ENCODE data around the gene PDIA6. TPM values are rescaled to one million over a fixed set of nuclear protein-coding genes. Genes with fewer than 3 reads are reported as not detected.

Gene PDIA6
- total RNA-seq, 2 donors from 2014 or later: 109 to 213 TPM

GRCh38 chr2:10733980-10734379 lies 78.6 kb downstream of the PDIA6 start:
- intact Hi-C loops (cut with DNase I): no loop called here
- Histone ChIP-seq H3K36me3 (no peaks in the 10 kb centered on the region), H3K9me3 (no peaks in the 10 kb centered on the region), H3K4me3 (no peak overlapping the region), H3K27me3 (replicated peaks; ENCODE audit: insufficient read depth) (no peaks in the 10 kb centered on the region), H3K27ac (no peak overlapping the region), H3K4me1 (replicated peaks) (no peaks in the 10 kb centered on the region)
- 86% methylated on average over 5 of the region's 5 CpGs for WGBS
- no peak for DNase-seq (ENCODE audit: low spot score)
- no peak for TF ChIP-seq POLR2A (IDR thresholded peaks at IDR 0.05)
- TF ChIP-seq POLR2AphosphoS5 (IDR thresholded peaks at IDR 0.05): no peak
- no peak for TF ChIP-seq CTCF (IDR thresholded peaks at IDR 0.05)

- Histone ChIP-seq H3K27ac (no peak overlapping the region), H3K9me3 (no peaks in the 10 kb centered on the region), H3K4me3 (no peak overlapping the region), H3K27me3 (replicated peaks; ENCODE audit: insufficient read depth) (no peaks in the 10 kb centered on the region), H3K4me1 (replicated peaks) (no peaks in the 10 kb centered on the region), H3K36me3 (no peaks in the 10 kb centered on the region)
- no peak for DNase-seq (ENCODE audit: low spot score)
- TF ChIP-seq POLR2AphosphoS5 (IDR thresholded peaks at IDR 0.05) (no peak), POLR2A (IDR thresholded peaks at IDR 0.05) (no peak), CTCF (IDR thresholded peaks at IDR 0.05) (no peak)
- 33% methylated on average over 6 of the region's 6 CpGs for WGBS
- intact Hi-C loops (cut with DNase I): no loop called here
These were observed 79.0 kb downstream of the PDIA6 start for GRCh38 chr2:10733566-10733925.

Small RNA genes lying within 50 kb of the gene (small RNA-seq; reads per million reads assigned to genes)
- 0 reads per million in 2 donors for gene RNU7-138P
- 0 reads per million in 2 donors for gene RNU7-176P

Other genes starting within 250 kb of the PDIA6 start
- 10 to 100 TPM; 22.3 to 22.6 TPM for gene NOL10, start 122.8 kb downstream of the PDIA6 start, total RNA-seq
- 1 to 10 TPM in 1 of 2 donors, under 1 TPM in 1; 0.41 to 4.0 TPM for gene ATP6V1C2, start 91.2 kb downstream of the PDIA6 start, total RNA-seq
- 1 to 10 TPM in 1 of 2 donors, not detected in 1; 1.0 TPM for gene KCNF1, start 99.1 kb upstream of the PDIA6 start, total RNA-seq